ENCODE measurements around the gene REG3G. TPM values are rescaled to one million over a fixed set of nuclear protein-coding genes. Genes with fewer than 3 reads are reported as not detected.
"Not testable (repeated sequence)": the region's sequence is repeated elsewhere in the genome, so short reads cannot be mapped to it uniquely, and the experiment has no call there.

REG3G gene
- total RNA-seq, 4 donors from 2014 or later: not detected

GRCh38 chr2:79016342-79016741 is 9.2 kb upstream of the REG3G start:
- intact Hi-C loops (cut with DNase I; ENCODE audit: low total_unique reads): no loop called here
- TF ChIP-seq POLR2A (IDR thresholded peaks at IDR 0.05) (no peak), CTCF (IDR thresholded peaks at IDR 0.05) (no peak)
- 89 to 90% methylated on average over 4 of the region's 4 CpGs for WGBS, 2 donors
- no peak overlapping the region for H3K4me3 ChIP-seq (ENCODE audit: low read depth, poor library complexity, severe bottlenecking)
- DNase-seq (ENCODE audit: low spot score in 2 of 2): no peak

DNA sequence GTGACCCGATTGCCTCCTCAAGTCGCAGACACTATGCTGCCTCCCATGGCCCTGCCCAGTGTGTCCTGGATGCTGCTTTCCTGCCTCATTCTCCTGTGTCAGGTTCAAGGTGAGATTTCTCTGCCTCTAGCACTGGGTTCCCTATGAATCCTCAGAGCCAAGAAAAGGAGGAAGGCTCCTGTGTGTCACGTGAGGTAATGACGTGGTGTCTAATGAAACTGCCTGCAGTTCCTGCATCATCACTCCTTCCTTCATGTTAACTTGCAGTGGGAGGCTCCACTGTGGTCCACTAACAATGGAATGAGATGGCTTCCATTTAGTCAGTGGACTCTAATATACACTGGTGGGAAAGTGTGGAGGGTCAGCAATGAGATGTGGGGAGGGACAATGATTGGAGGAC is 559 bp downstream of the REG3G start:
- DNase-seq (ENCODE audit: low spot score in 2 of 2): no peak
- TF ChIP-seq CTCF (IDR thresholded peaks at IDR 0.05) (no peak), POLR2A (IDR thresholded peaks at IDR 0.05) (no peak)
- H3K4me3 ChIP-seq (ENCODE audit: low read depth, poor library complexity, severe bottlenecking): no peak overlapping the region
- intact Hi-C loops (cut with DNase I; ENCODE audit: low total_unique reads): no loop called here
- 77 to 80% methylated on average over 4 of the region's 4 CpGs for WGBS, 2 donors

GRCh38 chr2:79039944-79040343 is 14.4 kb downstream of the REG3G start:
- no peak for DNase-seq (ENCODE audit: low spot score in 2 of 2)
- no peak for TF ChIP-seq CTCF (IDR thresholded peaks at IDR 0.05)
- no peak overlapping the region for H3K4me3 ChIP-seq (ENCODE audit: low read depth, poor library complexity, severe bottlenecking)
- intact Hi-C loops (cut with DNase I; ENCODE audit: low total_unique reads): no loop called here
- 63 to 70% methylated on average over 3 of the region's 3 CpGs for WGBS, 2 donors

DNA sequence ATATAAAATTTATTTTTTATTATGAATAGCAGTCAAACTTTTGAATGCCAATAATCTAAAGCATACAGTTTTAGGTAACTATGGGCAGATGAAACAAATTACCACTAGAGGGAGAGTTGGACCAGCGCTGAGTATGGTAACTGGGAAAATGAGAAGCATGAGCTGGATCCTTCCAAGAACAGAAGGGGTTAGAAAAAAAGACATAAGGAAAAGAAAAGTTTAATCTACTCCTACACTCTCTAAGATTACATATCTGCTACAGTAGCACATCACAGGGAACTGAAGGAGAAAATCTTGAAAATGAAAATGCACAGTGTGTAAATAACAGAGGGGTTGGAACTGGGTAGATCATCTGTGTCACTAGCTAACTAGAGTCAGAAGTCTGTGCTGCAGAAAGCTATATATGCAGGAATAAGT is 15.5 kb downstream of the REG3G start:
- intact Hi-C loops (cut with DNase I; ENCODE audit: low total_unique reads): no loop called here
- no peak overlapping the region for H3K4me3 ChIP-seq (ENCODE audit: low read depth, poor library complexity, severe bottlenecking)
- no peak for TF ChIP-seq POLR2A (IDR thresholded peaks at IDR 0.05)
- TF ChIP-seq CTCF (IDR thresholded peaks at IDR 0.05): no peak
- 3 to 14% methylated on average over 1 of the region's 1 CpG for WGBS, 2 donors
- DNase-seq (ENCODE audit: low spot score in 2 of 2): no peak

DNA sequence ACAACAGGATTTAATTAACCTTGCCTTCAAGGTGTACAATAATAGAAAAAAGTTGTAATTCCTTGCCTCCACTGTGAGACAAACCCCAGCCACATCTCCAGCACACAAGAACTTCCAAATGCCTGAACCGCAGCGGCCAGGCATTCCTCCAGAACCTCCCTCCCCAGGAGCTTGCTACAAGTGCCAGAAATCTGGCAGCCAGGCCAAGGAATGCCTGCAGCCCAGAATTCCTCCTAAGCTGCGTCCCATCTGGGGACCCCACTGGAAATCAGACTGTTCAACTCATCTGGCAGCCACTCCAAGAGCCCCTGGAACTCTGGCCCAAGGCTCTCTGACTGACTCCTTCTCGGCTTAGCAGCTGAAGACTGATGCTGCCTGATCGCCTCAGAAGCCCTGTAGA is 28.0 kb downstream of the REG3G start:
- 33 to 63% methylated on average over 4 of the region's 5 CpGs for WGBS, 2 donors
- intact Hi-C loops (cut with DNase I; ENCODE audit: low total_unique reads); H3K4me3 ChIP-seq (ENCODE audit: low read depth, poor library complexity, severe bottlenecking); DNase-seq (ENCODE audit: low spot score in 2 of 2): not testable (repeated sequence)

DNA sequence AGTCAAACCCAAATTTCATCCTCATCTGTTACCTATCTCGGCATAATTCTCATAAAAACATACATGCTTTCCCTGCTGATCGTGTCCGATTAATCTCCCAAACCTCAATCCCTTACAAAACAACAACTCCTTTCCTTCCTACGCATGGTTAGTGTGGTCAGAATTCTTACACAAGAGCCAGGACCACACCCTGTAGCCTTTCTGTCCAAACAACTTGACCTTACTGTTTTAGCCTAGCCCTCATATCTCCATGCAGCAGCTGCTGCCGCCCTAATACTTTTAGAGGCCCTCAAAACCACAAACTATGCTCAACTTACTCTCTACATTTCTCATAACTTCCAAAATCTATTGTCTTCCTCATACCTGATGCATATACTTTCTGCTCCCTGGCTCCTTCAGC is 29.3 kb downstream of the REG3G start:
- H3K4me3 ChIP-seq (ENCODE audit: low read depth, poor library complexity, severe bottlenecking); intact Hi-C loops (cut with DNase I; ENCODE audit: low total_unique reads); DNase-seq (ENCODE audit: low spot score in 2 of 2): not testable (repeated sequence)
- WGBS, 2 donors: 65 to 75% methylated on average over 5 of the region's 5 CpGs

DNA sequence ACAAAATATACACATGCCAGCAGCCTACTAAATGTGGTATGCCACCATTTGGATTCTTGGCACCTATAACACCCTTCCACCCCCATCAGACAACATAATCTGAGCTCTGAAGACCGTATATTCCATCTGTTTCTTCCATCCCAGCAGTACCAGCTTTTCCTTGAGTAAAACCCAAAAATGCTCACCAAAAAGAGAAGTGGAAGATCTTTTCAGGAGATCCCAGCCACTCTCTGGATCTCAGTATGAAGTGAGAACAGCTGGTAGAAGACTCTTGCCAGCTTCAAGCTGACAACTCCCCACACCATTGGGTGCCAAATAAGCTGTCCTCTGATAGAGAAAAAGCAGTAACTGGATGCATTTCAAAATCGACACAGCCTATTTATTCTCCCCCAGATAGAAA is 39.7 kb downstream of the REG3G start:
- no peak overlapping the region for H3K4me3 ChIP-seq (ENCODE audit: low read depth, poor library complexity, severe bottlenecking)
- WGBS, 2 donors: 61 to 65% methylated on average over 2 of the region's 2 CpGs
- no peak for TF ChIP-seq POLR2A (IDR thresholded peaks at IDR 0.05)
- TF ChIP-seq CTCF (IDR thresholded peaks at IDR 0.05): no peak
- no peak for DNase-seq (ENCODE audit: low spot score in 2 of 2)
- intact Hi-C loops (cut with DNase I; ENCODE audit: low total_unique reads): no loop called here

All from lower leg skin (tissue), 4 donors.